IMR-90 (cell line): ENCODE measurements around the gene PCDHGB3. TPM values are rescaled to one million over a fixed set of nuclear protein-coding genes. Genes with fewer than 3 reads are reported as not detected.

Experiments used
- ATAC-seq: fragments of 200-7000 bp; cut with Tn5 transposase; 2 replicates; pipeline ENCODE4 v1.9.1; 2020; ENCODE audit warnings: low read depth, mild to moderate bottlenecking, moderate library complexity
- BruUV-seq: library from RNA; stranded (reverse); fragments of 400-500 nt; replicated peaks from 2 replicates; lab custom pipeline; 2021; lab: Mats Ljungman, UMichigan
- CTCF ChIA-PET: fragments of 300-600 bp; formaldehyde crosslinking; extraction: SDS; loops from one replicate; lab custom pipeline; 2021; ENCODE audit warnings: antibody characterized with exemption; lab: Yijun Ruan, JAX
- POLR2A ChIA-PET: fragments of 300-600 bp; sonication (Branson Sonifier 250); formaldehyde crosslinking; loops from one replicate; lab custom pipeline; 2022; ENCODE audit warnings: antibody characterized with exemption; ENCODE audit not compliant: unreplicated experiment; lab: Charles Lee
- DNase-seq: peaks from one replicate; pipeline ENCODE4 v3.0.0; 2013
- H2AFZ ChIP-seq: replicated peaks from 2 replicates; pipeline ENCODE3; 2013; ENCODE audit warnings: low read length, mild to moderate bottlenecking; ENCODE audit not compliant: poor library complexity
- H2AK5ac ChIP-seq: 2 replicates; pipeline ENCODE4 v1.6.1; 2013; ENCODE audit warnings: low read depth, low read length, inconsistent platforms
- H2AK9ac ChIP-seq: replicated peaks from 2 replicates; pipeline ENCODE3; 2013; ENCODE audit warnings: mild to moderate bottlenecking, low read depth, low read length, moderate library complexity; ENCODE audit not compliant: poor library complexity
- H2BK120ac ChIP-seq: 2 replicates; pipeline ENCODE4 v1.6.1; 2013; ENCODE audit warnings: low read depth, low read length, inconsistent platforms
- H2BK15ac ChIP-seq: 3 replicates; pipeline ENCODE4 v1.6.1; 2013; ENCODE audit warnings: low read depth, low read length, inconsistent platforms
- H2BK20ac ChIP-seq: 2 replicates; pipeline ENCODE4 v1.6.1; 2013; ENCODE audit warnings: low read depth, mild to moderate bottlenecking, inconsistent platforms, low read length, moderate library complexity
- H2BK5ac ChIP-seq: 2 replicates; pipeline ENCODE4 v1.6.1; 2013; ENCODE audit warnings: mild to moderate bottlenecking, low read depth, low read length, inconsistent platforms; ENCODE audit not compliant: poor library complexity, severe bottlenecking
- H3K14ac ChIP-seq: replicated peaks from 2 replicates; pipeline ENCODE4 v1.6.1; 2013; ENCODE audit warnings: low read depth, low read length, inconsistent platforms
- H3K18ac ChIP-seq: 2 replicates; pipeline ENCODE4 v1.6.1; 2013; ENCODE audit warnings: low read depth, low read length, control low read depth
- H3K23ac ChIP-seq: 2 replicates; pipeline ENCODE4 v1.6.1; 2013; ENCODE audit warnings: low read depth, low read length, inconsistent platforms
- H3K27ac ChIP-seq: 2 replicates; pipeline ENCODE4 v1.5.1; 2013; ENCODE audit warnings: mild to moderate bottlenecking, control low read depth, low read length; ENCODE audit not compliant: insufficient read depth
- H3K27me3 ChIP-seq: 2 replicates; pipeline ENCODE4 v1.6.1; 2013; ENCODE audit warnings: low read length; ENCODE audit not compliant: control insufficient read depth, insufficient read depth
- H3K36me3 ChIP-seq: 2 replicates; pipeline ENCODE4 v1.6.1; 2013; ENCODE audit warnings: low read length, mixed read lengths; ENCODE audit not compliant: control insufficient read depth, insufficient read depth
- H3K4ac ChIP-seq: 2 replicates; pipeline ENCODE4 v1.6.1; 2013; ENCODE audit warnings: low read depth, low read length, inconsistent platforms
- H3K4me1 ChIP-seq: 2 replicates; pipeline ENCODE4 v1.6.1; 2013; ENCODE audit warnings: low read length, mixed read lengths; ENCODE audit not compliant: control insufficient read depth, insufficient read depth
- H3K4me2 ChIP-seq: 2 replicates; pipeline ENCODE4 v1.6.1; 2013; ENCODE audit warnings: low read depth, mild to moderate bottlenecking, control low read depth, low read length, moderate library complexity
- H3K4me3 ChIP-seq: 2 replicates; pipeline ENCODE4 v1.5.1; 2013; ENCODE audit warnings: low read depth, mild to moderate bottlenecking, control low read depth, low read length, moderate library complexity; ENCODE audit not compliant: insufficient read depth
- H3K56ac ChIP-seq: 2 replicates; pipeline ENCODE4 v1.6.1; 2013; ENCODE audit warnings: low read length, inconsistent platforms; ENCODE audit not compliant: insufficient read depth; ENCODE audit errors: extremely low read depth
- H3K79me1 ChIP-seq, 2 experiments: 2 replicates each; pipeline ENCODE4 v1.6.1; 2013; ENCODE audit warnings: low read length in 2 of 2, inconsistent platforms in 1 of 2, low read depth in 1 of 2
- H3K9ac ChIP-seq: 2 replicates; pipeline ENCODE4 v1.6.1; 2013; ENCODE audit warnings: low read depth, low read length, control low read depth
- H3K9me1 ChIP-seq: 2 replicates; pipeline ENCODE4 v1.6.1; 2013; ENCODE audit warnings: low read length, inconsistent platforms; ENCODE audit not compliant: insufficient read depth
- H3K9me3 ChIP-seq: 2 replicates; pipeline ENCODE4 v1.6.1; 2013; ENCODE audit warnings: low read length; ENCODE audit not compliant: control insufficient read depth, insufficient read depth
- H4K20me1 ChIP-seq: 2 replicates; pipeline ENCODE4 v1.6.1; 2013; ENCODE audit warnings: low read length, inconsistent platforms; ENCODE audit not compliant: insufficient read depth
- H4K5ac ChIP-seq: 2 replicates; pipeline ENCODE4 v1.6.1; 2013; ENCODE audit warnings: mild to moderate bottlenecking, low read depth, low read length, control low read depth
- H4K8ac ChIP-seq, 2 experiments: 2 replicates each; pipeline ENCODE4 v1.6.1; 2013; ENCODE audit warnings: low read depth in 2 of 2, low read length in 2 of 2, control low read depth in 1 of 2, inconsistent platforms in 1 of 2
- H4K91ac ChIP-seq: 2 replicates; pipeline ENCODE4 v1.6.1; 2013; ENCODE audit warnings: low read depth, low read length, inconsistent platforms; ENCODE audit not compliant: insufficient read depth
- RAD21 ChIP-seq: IDR thresholded peaks from 2 replicates; pipeline ENCODE4 v1.6.1; 2012; ENCODE audit warnings: low read length, improper control_type of control experiment
- WGBS, 2 experiments: methylation state at CpG; one replicate each; pipeline versions ENCODE4 v1.1.5 to v1.1.7; 2013; ENCODE audit warnings: missing lambda C conversion rate in 2 of 2; ENCODE audit not compliant: insufficient read length in 1 of 2; ENCODE audit errors: extremely low coverage in 2 of 2; 5-methylcytosine and 5-hydroxymethylcytosine counted together
- dilution Hi-C: fragments of 300-500 bp; cut with HindIII; formaldehyde crosslinking; loops from one replicate; pipeline ENCODE4 v1.14.3; 2018; ENCODE audit warnings: low sequenced_read_pairs; ENCODE audit not compliant: unreplicated experiment
- in situ Hi-C: fragments of 300-500 bp; cut with MboI; formaldehyde crosslinking; loops from 3 replicates; pipeline ENCODE4 v1.14.3; 2019; ENCODE audit warnings: low sequenced_read_pairs, inconsistent platforms, mixed read lengths
- intact Hi-C: fragments of 100-400 bp; cut with micrococcal nuclease; formaldehyde crosslinking; loops from 2 replicates; pipeline ENCODE4 v1.10.0; 2022
- polyA plus RNA-seq, 3 experiments: library from polyadenylated mRNA; depleted of rRNA; stranded (reverse); fragments of >200 nt; gene quantifications; 2 replicates each; pipeline ENCODE4 v1.2.3, GENCODE V29; 2012; ENCODE audit warnings: low replicate concordance in 1 of 3
- total RNA-seq: library from RNA; depleted of rRNA; stranded (reverse); fragments of >200 nt; gene quantifications from 2 replicates; pipeline ENCODE4 v1.2.3, GENCODE V29; 2012
- TF ChIP-seq, protein P1 (sequence below): fragments of 150-350 bp; IDR thresholded peaks from 2 replicates; pipeline ENCODE4 v1.6.1; 2017; ENCODE audit warnings: mild to moderate bottlenecking, antibody characterized with exemption, low read length, low read depth

The PCDHGB3 gene
- total and polyA plus RNA-seq, 2 of the 4 experiments (the other 2 are of a cell fraction), result 3.4 to 5.9 TPM

DNA sequence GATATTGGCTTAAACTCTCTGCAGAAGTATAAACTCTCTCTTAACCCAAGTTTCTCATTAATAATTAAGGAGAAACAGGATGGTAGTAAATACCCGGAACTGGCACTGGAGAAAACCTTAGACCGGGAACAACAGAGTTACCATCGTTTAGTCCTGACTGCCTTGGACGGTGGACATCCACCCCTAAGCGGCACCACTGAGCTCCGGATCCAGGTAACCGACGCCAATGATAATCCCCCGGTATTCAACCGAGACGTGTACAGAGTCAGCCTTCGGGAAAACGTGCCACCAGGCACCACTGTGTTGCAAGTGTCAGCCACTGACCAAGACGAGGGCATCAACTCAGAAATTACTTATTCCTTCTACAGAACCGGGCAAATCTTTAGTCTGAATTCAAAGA is 28.6 kb downstream of the PCDHGB3 start:
- DNase-seq (no peak), ATAC-seq (no peak)
- Histone ChIP-seq H3K14ac (no peak overlapping the region), H2AFZ (no peak overlapping the region), H2BK120ac (no peak overlapping the region), H3K18ac (no peak overlapping the region), H4K5ac (no peak overlapping the region; the same call in 1 of the 2 replicates), H3K9me1 (no peaks in the 10 kb centered on the region), H2AK9ac (no peak overlapping the region), H3K4ac (no peak overlapping the region), H3K27ac (no peak overlapping the region), H3K36me3 (peaks cover 18% of the 10 kb centered on the region), H4K8ac (no peak overlapping the region), H4K20me1 (no peaks in the 10 kb centered on the region), H3K23ac (no peak overlapping the region), H3K9me3 (peaks cover 49% of the 10 kb centered on the region), H3K4me1 (no peaks in the 10 kb centered on the region), H3K9ac (no peak overlapping the region), H2AK5ac (no peak overlapping the region), H2BK20ac (no peak overlapping the region), H3K56ac (no peak overlapping the region), H3K4me2 (peak overlapping the region; percentile 13; the same call in 1 of the 2 replicates), H3K79me1 (peaks cover 7 to 15% of the 10 kb centered on the region in 2 experiments; a peak in 3 of 4 replicates), H2BK15ac (no peak overlapping the region), H2BK5ac (no peak overlapping the region), H3K4me3 (no peak overlapping the region), H4K91ac (no peak overlapping the region), H3K27me3 (no peaks in the 10 kb centered on the region)
- ChIA-PET POLR2A (no interaction called here), CTCF (no interaction called here)
- in situ Hi-C loops (no loop called here), dilution Hi-C loops (no loop called here), intact Hi-C loops (no loop called here)
- TF ChIP-seq, protein P1, sequence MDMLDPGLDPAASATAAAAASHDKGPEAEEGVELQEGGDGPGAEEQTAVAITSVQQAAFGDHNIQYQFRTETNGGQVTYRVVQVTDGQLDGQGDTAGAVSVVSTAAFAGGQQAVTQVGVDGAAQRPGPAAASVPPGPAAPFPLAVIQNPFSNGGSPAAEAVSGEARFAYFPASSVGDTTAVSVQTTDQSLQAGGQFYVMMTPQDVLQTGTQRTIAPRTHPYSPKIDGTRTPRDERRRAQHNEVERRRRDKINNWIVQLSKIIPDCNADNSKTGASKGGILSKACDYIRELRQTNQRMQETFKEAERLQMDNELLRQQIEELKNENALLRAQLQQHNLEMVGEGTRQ, result no peak
- no peak for TF ChIP-seq RAD21
- 42% methylated on average over 4 of the region's 15 CpGs; no CpG with 5 or more reads in 1 of the 2 experiments for WGBS, 2 experiments
- TSS peak; percentile 42 for BruUV-seq
